Fibroblast of mammary gland (primary cell): ENCODE results near the gene C2CD5.

Source experiments
- DNase-seq: peaks from one replicate; pipeline ENCODE4 v3.0.0-alpha.2; 2010; ENCODE audit warnings: low read depth
- H3K4me3 ChIP-seq: 2 replicates; pipeline ENCODE4 v1.5.1; 2011; ENCODE audit warnings: low read depth, mild to moderate bottlenecking, low read length, moderate library complexity; ENCODE audit not compliant: control insufficient read depth
- CTCF ChIP-seq: conservative IDR thresholded peaks from 2 replicates; pipeline ENCODE4 v1.5.1; 2011; ENCODE audit warnings: low read depth, low read length, inconsistent platforms; ENCODE audit not compliant: control insufficient read depth, insufficient read depth

Gene C2CD5

GRCh38 chr12:22467190-22467589 is 77.2 kb downstream of the C2CD5 start:
- TF ChIP-seq CTCF: no peak
- peak; percentile 91 for DNase-seq
- H3K4me3 ChIP-seq: no peak overlapping the region

- no peak for DNase-seq
- no peak for TF ChIP-seq CTCF
- H3K4me3 ChIP-seq: no peak overlapping the region
These were observed 81.0 kb downstream of the C2CD5 start for GRCh38 chr12:22463306-22463705.

DNA sequence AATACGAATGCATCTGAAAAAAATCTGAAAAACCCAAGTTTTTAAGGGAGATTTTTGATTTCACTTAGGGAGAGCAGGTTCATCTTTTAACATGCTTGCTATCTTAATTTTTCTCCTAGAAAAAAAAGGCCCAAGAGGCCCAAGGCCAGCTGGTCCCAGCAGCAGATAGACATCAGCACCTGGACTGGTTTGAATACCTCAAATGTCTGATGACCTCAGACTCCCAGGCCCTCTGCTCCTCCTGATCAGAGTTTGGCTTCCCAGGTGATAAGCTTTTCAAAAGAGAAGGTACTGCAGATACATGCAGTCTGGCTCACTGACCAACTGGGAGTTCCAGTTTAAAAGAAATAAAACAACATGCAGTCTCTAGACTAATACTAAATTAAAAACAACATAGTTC is 82.6 kb downstream of the C2CD5 start:
- DNase-seq: no peak
- no peak for TF ChIP-seq CTCF
- no peak overlapping the region for H3K4me3 ChIP-seq

GRCh38 chr12:22459838-22460490 is 84.4 kb downstream of the C2CD5 start:
- no peak overlapping the region for H3K4me3 ChIP-seq
- TF ChIP-seq CTCF: peak; percentile 60
- peak; percentile 59 for DNase-seq

DNA sequence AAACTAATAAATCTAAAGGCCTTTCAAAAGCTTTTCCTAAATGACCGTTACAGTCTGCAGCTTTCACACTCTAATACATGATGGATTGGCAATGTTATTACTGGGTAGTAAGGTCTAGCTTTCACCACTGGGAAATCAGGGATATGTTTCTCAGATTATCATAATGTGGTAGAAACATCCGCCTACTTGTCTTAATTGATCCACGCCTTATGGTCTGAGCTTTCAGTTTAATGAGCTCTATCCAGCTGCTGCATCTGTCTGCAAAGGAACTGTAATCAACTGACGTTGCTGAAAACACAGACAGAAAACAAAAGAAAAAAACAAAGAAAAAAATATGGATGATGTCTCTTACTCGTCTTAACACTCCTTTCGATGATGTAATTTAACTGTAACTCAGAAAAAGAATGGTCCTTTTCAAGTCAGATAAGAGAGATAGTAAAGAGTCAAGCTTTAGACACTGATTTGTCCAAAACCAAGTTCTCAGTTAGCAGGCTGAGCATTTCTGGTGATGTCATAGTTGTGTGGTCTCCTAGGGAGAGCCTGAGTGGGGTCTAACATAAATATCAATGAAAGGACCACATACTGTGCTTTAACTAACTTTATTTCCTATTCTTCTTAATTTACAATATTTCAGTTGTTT is 85.9 kb downstream of the C2CD5 start:
- no peak for TF ChIP-seq CTCF
- H3K4me3 ChIP-seq: no peak overlapping the region
- no peak for DNase-seq

DNA sequence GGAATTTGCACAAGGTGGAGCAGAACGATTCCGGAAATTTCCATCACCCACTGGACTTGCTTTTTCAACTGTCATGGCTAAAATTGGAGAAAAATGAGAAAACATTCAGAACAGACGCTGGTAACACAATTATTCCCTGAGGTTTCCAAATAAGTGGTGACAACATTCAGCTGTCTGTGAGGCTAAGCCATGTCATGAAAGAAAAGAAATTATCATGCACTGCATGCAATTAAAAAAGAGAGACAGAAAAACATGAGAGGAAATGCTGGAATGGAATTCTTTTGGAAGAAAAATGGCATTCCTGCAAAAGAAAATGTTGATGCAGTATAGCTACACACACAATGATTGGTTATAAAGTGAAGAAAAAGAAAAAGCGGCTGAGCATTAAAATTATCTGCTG is 87.3 kb downstream of the C2CD5 start:
- H3K4me3 ChIP-seq: no peak overlapping the region
- TF ChIP-seq CTCF: no peak
- DNase-seq: no peak
